Activated CD4-positive, alpha-beta T cell treated with anti-CD3 and anti-CD28 coated beads for 24 hours (primary cell): ENCODE measurements around the gene ZNF189.

Source experiments
- DNase-seq, 2 donors: peaks; one replicate each; pipeline ENCODE4 v3.0.0-alpha.2; 2020; ENCODE audit warnings: low read depth in 2 of 2

The ZNF189 gene

GRCh38 chr9:101418518-101419430 lies 20.1 kb downstream of the ZNF189 start:
- DNase-seq: no peak

- no peak for DNase-seq
Observed at GRCh38 chr9:101419863-101420262, 21.2 kb downstream of the ZNF189 start.

DNA sequence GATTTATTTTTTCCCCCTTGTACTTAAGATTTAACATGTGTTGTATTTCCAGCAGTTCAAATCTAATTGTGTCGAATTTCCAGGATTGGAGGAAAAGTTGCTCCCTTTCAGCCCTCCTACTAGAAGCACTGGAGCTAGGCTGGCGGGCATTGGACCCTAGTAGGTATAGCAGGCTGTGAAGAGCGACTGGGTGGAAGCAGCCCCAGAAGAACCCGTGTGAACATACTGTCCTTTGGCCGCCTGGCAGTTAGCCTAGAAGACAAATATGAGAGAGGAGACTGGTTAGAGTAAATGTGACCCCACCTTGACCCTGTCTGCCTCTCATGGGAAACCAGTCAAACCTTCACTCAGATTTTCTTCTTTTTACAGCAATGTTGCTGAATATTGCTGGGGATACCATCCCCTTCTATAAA lies 23.0 kb downstream of the ZNF189 start:
- no peak for DNase-seq

DNA sequence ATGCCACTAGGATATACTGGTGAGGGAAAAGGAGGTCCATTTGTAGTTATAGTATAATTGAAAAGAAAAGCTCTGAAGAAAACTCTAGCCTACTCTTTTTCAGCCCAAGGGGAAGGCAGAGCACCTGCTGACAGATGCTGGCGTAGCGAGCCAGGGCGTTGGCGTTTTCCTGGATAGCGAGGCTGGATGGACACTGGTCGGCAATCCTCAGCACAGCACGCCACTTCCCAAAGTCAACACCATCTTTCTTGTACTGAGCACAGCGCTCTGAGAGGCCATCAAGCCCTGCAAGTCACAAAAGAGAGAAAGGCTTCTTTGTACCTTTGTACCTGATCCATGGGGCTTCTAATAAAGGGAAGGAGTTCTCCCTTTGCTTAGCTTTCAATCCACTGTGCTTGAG lies 28.7 kb downstream of the ZNF189 start:
- no peak for DNase-seq

GRCh38 chr9:101427957-101428655 lies 29.5 kb downstream of the ZNF189 start:
- DNase-seq: no peak

- no peak for DNase-seq
Observed at GRCh38 chr9:101428909-101429308, 30.3 kb downstream of the ZNF189 start.

DNA sequence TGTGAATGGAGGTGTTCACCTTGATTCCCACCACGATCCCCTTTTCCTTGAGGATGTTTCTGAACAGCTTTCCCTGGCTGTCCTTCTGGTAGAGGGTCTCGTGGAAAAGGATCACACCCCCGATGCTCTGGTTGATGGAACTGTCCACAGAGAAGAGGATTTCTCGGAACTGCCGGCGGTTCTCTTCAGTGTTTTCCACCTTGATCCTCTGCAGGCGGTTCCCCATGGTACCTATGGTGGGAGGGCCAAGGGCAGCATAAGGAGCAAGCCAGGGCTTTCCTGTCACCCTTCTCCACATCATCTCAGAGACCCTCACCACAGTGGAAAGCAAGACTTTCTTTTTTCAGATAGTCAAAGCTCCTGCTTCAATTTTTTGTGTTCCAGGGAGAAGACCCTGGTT lies 31.1 kb downstream of the ZNF189 start:
- no peak for DNase-seq

GRCh38 chr9:101432171-101432570 lies 33.5 kb downstream of the ZNF189 start:
- no peak for DNase-seq

- DNase-seq: no peak
Observed at GRCh38 chr9:101432740-101433139, 34.1 kb downstream of the ZNF189 start.

DNA sequence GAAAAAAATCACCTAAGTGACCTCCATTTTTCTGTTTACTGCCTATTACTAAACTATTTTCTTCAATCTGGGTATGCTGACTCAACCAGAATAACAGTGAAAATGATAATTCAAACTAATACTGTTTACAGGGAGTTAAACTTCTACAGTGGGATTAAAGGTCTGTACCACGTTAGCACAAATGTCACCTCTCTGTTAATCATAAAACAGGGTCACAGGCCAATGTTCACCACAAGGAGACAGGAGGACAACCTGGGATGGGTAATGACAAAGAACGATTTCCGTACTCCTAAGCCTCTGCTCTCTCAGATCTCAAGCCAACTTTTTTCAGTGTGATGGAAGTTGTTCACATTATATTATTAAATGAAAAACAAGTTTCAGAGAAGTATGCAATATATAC lies 34.6 kb downstream of the ZNF189 start:
- no peak for DNase-seq

DNA sequence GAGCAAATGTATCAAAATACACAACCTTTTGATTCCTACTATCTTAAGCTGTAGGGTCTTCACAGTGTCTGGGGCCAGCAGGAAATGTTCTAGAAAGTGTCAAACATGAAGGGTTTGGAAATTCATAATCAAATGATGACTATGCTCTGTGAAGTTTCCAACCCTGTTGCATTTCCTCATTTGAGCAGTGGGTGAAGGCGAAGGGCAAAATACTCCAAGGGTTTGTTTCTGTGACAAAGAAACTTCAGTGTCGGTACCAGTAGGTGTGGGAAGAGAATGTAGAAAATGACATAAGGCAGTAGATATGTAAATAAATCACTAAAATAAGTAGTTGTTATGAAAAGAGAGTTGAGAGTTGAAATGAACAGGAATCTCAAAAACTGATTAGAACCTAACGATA lies 36.3 kb downstream of the ZNF189 start:
- no peak for DNase-seq

DNA sequence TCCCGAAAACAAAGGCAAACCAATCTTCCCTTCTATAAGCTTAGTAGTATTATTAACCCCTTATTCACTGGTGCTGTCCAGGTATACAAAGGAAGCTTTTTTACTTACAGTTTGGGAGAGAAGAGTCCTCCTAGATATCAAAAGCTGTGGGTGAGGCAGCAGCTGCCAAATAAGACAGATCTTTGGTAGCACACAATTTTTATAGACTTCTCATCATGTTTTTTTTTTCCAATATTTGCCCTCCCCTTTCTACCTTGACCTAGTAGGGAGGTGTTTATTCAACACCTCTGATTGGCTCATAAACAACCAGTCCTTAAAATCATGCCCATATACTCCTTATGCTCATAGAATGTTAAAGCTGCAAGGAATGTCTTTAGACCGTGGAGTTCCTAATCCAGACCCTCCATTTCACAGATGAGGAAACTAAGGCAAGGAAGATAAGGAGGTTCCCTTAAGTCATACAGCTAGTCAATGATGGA lies 37.0 kb downstream of the ZNF189 start, which contains the start of gene ALDOB:
Gene ALDOB (minus strand): TSS at position 174 of the 479 bp plus-strand sequence. CDS start 4,887 bp downstream, outside the sequence.
- no peak for DNase-seq

- DNase-seq: no peak
Observed at GRCh38 chr9:101437806-101438232, 39.2 kb downstream of the ZNF189 start.

DNA sequence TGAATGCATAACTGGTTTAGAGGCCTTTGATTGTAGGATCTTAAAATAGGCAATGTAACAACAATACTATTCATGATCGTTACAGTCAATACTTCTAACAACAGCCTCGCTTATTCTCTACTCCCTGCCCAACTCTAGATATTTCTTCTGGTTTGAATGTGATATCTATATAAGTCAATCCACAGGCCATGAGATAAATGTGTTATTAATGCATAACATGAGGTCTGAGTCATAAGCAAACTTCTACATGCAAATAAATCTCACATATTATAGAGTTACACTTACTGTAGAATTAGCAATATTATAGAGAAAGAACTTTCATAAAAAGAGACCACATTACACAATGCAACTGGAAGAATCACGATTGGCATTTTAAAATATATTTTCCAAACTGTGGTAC lies 39.9 kb downstream of the ZNF189 start:
- no peak for DNase-seq

- DNase-seq: no peak
Observed at GRCh38 chr9:101440714-101441230, 42.1 kb downstream of the ZNF189 start.

GRCh38 chr9:101442318-101442717 lies 43.7 kb downstream of the ZNF189 start:
- DNase-seq: no peak

GRCh38 chr9:101442736-101443135 lies 44.1 kb downstream of the ZNF189 start:
- no peak for DNase-seq

DNA sequence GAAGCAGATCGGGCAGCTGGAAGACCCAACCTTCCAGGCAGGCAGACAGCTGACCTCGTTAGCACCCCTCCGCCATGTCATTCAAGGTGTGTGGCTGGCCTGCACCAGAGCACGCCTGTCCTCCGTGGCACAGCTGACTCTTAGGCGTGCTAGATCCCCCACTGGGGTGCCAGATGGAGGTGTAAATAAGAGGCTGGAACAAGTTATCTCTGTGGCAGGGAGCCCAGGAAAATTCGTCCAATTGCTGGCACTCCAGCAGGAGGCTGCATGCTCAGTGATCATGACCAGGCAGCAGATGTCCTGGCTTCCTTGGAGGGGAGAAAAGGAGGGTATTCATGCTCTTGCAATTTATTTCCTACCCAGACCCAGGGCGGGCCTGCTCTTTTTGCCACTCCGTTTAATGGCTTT lies 44.7 kb downstream of the ZNF189 start:
- no peak for DNase-seq

DNA sequence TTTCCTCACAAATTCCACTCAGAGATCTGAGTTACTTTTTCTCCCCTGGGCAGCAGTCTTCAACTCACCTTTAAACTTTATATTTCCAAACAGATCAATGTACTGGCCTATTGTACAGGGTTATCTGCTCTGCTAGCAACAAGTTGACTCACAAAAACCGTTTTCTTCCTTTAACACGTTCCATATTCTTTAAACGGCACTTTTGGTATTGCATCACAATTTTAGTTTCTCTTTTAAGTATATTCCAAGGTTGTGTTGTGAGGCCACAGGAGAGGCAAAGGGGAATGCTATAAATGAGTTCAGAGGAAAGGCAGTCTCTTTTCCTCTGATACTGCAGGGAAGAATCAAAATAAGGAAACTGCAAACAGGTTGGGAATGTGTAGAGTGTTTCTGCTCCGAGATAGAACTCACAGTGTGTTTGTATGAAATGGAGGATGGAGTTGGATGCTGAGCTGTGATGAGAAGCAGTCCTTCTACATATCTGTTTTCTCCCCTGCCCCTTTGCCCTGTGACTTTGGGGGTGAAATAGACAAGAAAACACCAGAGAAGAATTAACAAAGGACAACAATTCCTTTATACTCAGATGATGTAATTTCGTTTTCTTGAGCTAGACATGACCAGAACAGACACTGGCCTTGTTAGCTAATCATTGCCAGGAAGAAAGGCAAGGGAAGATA lies 46.8 kb downstream of the ZNF189 start:
- DNase-seq: no peak

GRCh38 chr9:101446732-101447131 lies 48.1 kb downstream of the ZNF189 start:
- DNase-seq: no peak

- DNase-seq: no peak
Observed at GRCh38 chr9:101448680-101449070, 50.0 kb downstream of the ZNF189 start.
